H9 (cell line): ENCODE data around the gene DTNA. TPM values are rescaled to one million over a fixed set of nuclear protein-coding genes. Genes with fewer than 3 reads are reported as not detected.

Source experiments
- DNase-seq: peaks from one replicate; pipeline ENCODE4 v3.0.0-alpha.2; 2017
- H2AFZ ChIP-seq: one replicate; pipeline ENCODE4 v1.6.1; 2013; ENCODE audit warnings: mild to moderate bottlenecking, low read length, control low read depth, moderate library complexity
- H2AK5ac ChIP-seq: 2 replicates; pipeline ENCODE4 v1.6.1; 2013; ENCODE audit warnings: low read length, control low read depth, mixed read lengths; ENCODE audit not compliant: insufficient read length
- H2BK120ac ChIP-seq: one replicate; pipeline ENCODE4 v1.6.1; 2013; ENCODE audit warnings: low read depth, mild to moderate bottlenecking, low read length, control low read depth, inconsistent platforms; ENCODE audit not compliant: poor library complexity, severe bottlenecking
- H2BK12ac ChIP-seq: 2 replicates; pipeline ENCODE4 v1.6.1; 2013; ENCODE audit warnings: low read length, control low read depth, mixed read lengths, low read depth; ENCODE audit not compliant: insufficient read length
- H2BK15ac ChIP-seq: 2 replicates; pipeline ENCODE4 v1.6.1; 2013; ENCODE audit warnings: low read depth, low read length, control low read depth
- H2BK20ac ChIP-seq: one replicate; pipeline ENCODE4 v1.6.1; 2013; ENCODE audit warnings: low read depth, mild to moderate bottlenecking, low read length, control low read depth, inconsistent platforms; ENCODE audit not compliant: poor library complexity, severe bottlenecking
- H2BK5ac ChIP-seq: 2 replicates; pipeline ENCODE4 v1.6.1; 2013; ENCODE audit warnings: low read length, control low read depth, mixed read lengths; ENCODE audit not compliant: insufficient read length
- H3K14ac ChIP-seq: 2 replicates; pipeline ENCODE4 v1.6.1; 2013; ENCODE audit warnings: low read length, control low read depth; ENCODE audit not compliant: insufficient read depth
- H3K18ac ChIP-seq: 2 replicates; pipeline ENCODE4 v1.6.1; 2013; ENCODE audit warnings: low read depth, mild to moderate bottlenecking, mixed read lengths, low read length, control low read depth; ENCODE audit not compliant: insufficient read length
- H3K23ac ChIP-seq: 2 replicates; pipeline ENCODE4 v1.6.1; 2013; ENCODE audit warnings: low read length, control low read depth, mixed read lengths, low read depth; ENCODE audit not compliant: insufficient read length
- H3K23me2 ChIP-seq: 2 replicates; pipeline ENCODE4 v1.6.1; 2013; ENCODE audit warnings: low read depth, mild to moderate bottlenecking, mixed read lengths, low read length, control low read depth; ENCODE audit not compliant: insufficient read length, poor library complexity, severe bottlenecking
- H3K27ac ChIP-seq: 2 replicates; pipeline ENCODE4 v1.5.1; 2013; ENCODE audit warnings: low read length, control low read depth, mixed read lengths, low read depth; ENCODE audit not compliant: insufficient read length
- H3K27me3 ChIP-seq: 2 replicates; pipeline ENCODE4 v1.6.1; 2013; ENCODE audit warnings: low read length, control low read depth, inconsistent platforms; ENCODE audit not compliant: insufficient read depth
- H3K4ac ChIP-seq: 2 replicates; pipeline ENCODE4 v1.6.1; 2013; ENCODE audit warnings: low read depth, mild to moderate bottlenecking, control low read depth, inconsistent platforms, low read length, moderate library complexity
- H3K4me1 ChIP-seq: 2 replicates; pipeline ENCODE4 v1.6.1; 2013; ENCODE audit warnings: low read length, control low read depth, inconsistent platforms; ENCODE audit not compliant: insufficient read depth
- H3K4me2 ChIP-seq: 2 replicates; pipeline ENCODE4 v1.6.1; 2013; ENCODE audit warnings: low read length, control low read depth, mixed read lengths; ENCODE audit not compliant: insufficient read length, insufficient read depth
- H3K56ac ChIP-seq: 2 replicates; pipeline ENCODE4 v1.6.1; 2013; ENCODE audit warnings: low read depth, mild to moderate bottlenecking, mixed read lengths, low read length, control low read depth; ENCODE audit not compliant: insufficient read length
- H3K79me1 ChIP-seq: 2 replicates; pipeline ENCODE4 v1.6.1; 2013; ENCODE audit warnings: low read depth, mild to moderate bottlenecking, moderate library complexity, low read length, control low read depth, inconsistent platforms; ENCODE audit not compliant: insufficient read depth, poor library complexity, severe bottlenecking
- H3K79me2 ChIP-seq: 2 replicates; pipeline ENCODE4 v1.6.1; 2013; ENCODE audit warnings: low read length, control low read depth, inconsistent platforms; ENCODE audit not compliant: insufficient read depth
- H3K9ac ChIP-seq: 2 replicates; pipeline ENCODE4 v1.6.1; 2013; ENCODE audit warnings: low read length, control low read depth, mixed read lengths; ENCODE audit not compliant: insufficient read length; ENCODE audit errors: extremely low read depth
- H3K9me3 ChIP-seq: one replicate; pipeline ENCODE4 v1.6.1; 2013; ENCODE audit warnings: low read depth, low read length, inconsistent platforms; ENCODE audit not compliant: control insufficient read depth
- H3T11ph ChIP-seq: one replicate; pipeline ENCODE4 v1.6.1; 2013; ENCODE audit warnings: mild to moderate bottlenecking, low read length, control low read depth, inconsistent platforms
- H4K20me1 ChIP-seq: one replicate; pipeline ENCODE4 v1.6.1; 2013; ENCODE audit not compliant: control insufficient read depth, insufficient read length, insufficient read depth
- H4K5ac ChIP-seq: 2 replicates; pipeline ENCODE4 v1.6.1; 2013; ENCODE audit warnings: low read depth, mild to moderate bottlenecking, mixed read lengths, low read length, control low read depth; ENCODE audit not compliant: insufficient read length
- H4K8ac ChIP-seq: replicated peaks from 2 replicates; pipeline ENCODE4 v1.6.1; 2013; ENCODE audit warnings: low read length, control low read depth, mixed read lengths, low read depth; ENCODE audit not compliant: insufficient read length
- H4K91ac ChIP-seq: 2 replicates; pipeline ENCODE4 v1.6.1; 2013; ENCODE audit warnings: low read depth, mild to moderate bottlenecking, moderate library complexity, mixed read lengths, low read length, control low read depth; ENCODE audit not compliant: insufficient read length
- H3K27ac Mint-ChIP-seq, 3 experiments: 2 replicates in 2 of 3; 3 replicates in 1 of 3; pipeline ENCODE4 v1.8.0; 2020 to 2021; ENCODE audit warnings: mixed read lengths in 3 of 3, mild to moderate bottlenecking in 1 of 3, moderate library complexity in 1 of 3
- H3K27me3 Mint-ChIP-seq: 2 replicates; pipeline ENCODE4 v1.8.0; 2021; ENCODE audit warnings: low read depth, mild to moderate bottlenecking, moderate library complexity, mixed read lengths
- H3K36me3 Mint-ChIP-seq, 3 experiments: 2 replicates in 2 of 3; 3 replicates in 1 of 3; pipeline ENCODE4 v1.8.0; 2020 to 2021; ENCODE audit warnings: low read depth in 3 of 3, mixed read lengths in 3 of 3; ENCODE audit not compliant: insufficient read depth in 1 of 3
- H3K4me1 Mint-ChIP-seq, 2 experiments: 2 replicates each; pipeline ENCODE4 v1.8.0; 2020; ENCODE audit warnings: mixed read lengths in 2 of 2
- H3K4me3 Mint-ChIP-seq, 2 experiments: 2 replicates in 1 of 2; 3 replicates in 1 of 2; pipeline ENCODE4 v1.8.0; 2020 to 2021; ENCODE audit warnings: mild to moderate bottlenecking in 2 of 2, mixed read lengths in 2 of 2, moderate library complexity in 1 of 2
- H3K9me3 Mint-ChIP-seq, 2 experiments: 2 replicates in 1 of 2; 3 replicates in 1 of 2; pipeline ENCODE4 v1.8.0; 2020; ENCODE audit warnings: mild to moderate bottlenecking in 2 of 2, mixed read lengths in 2 of 2, moderate library complexity in 1 of 2
- CTCF ChIP-seq: fragments of 200-600 bp; sonication (generic); conservative IDR thresholded peaks from 3 replicates; pipeline ENCODE4 v1.8.0; 2021; ENCODE audit warnings: antibody characterized with exemption, mild to moderate bottlenecking
- WGBS: extraction: QIAGEN DNeasy Blood & Tissue Kit; methylation state at CpG from one replicate; pipeline ENCODE4 v1.1.7; 2013; ENCODE audit warnings: missing lambda C conversion rate, low lambda C conversion rate, mixed read lengths; ENCODE audit not compliant: insufficient read length; ENCODE audit errors: extremely low coverage; 5-methylcytosine and 5-hydroxymethylcytosine counted together
- total RNA-seq: library from RNA; stranded (reverse); gene quantifications from 2 replicates; pipeline ENCODE4 v1.2.1, GENCODE V29; 2021

Gene DTNA
- total RNA-seq, 1 experiment from 2014 or later, result 25.5 TPM

DNA sequence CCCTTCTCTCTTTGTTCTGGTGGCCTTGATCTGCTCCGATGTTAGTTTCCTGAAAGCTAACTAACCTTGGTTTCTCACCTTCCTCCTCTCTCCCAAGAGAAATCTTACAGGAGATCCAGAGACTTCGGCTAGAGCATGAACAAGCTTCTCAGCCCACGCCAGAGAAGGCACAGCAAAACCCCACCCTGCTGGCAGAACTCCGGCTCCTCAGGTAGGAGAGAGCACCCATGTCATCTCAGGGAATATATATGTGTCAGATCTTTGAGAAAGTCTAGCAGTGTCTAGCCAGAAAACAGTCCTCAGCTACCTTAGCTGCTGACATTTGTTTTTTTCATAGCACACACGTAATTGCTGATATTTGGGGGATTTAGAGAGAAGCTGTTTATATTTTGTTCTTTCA is 148.1 kb downstream of the DTNA start:
- H3K18ac ChIP-seq, result no peak overlapping the region
- no peak overlapping the region for H3K56ac ChIP-seq
- no peak overlapping the region for H3K27ac ChIP-seq
- Mint-ChIP-seq H3K4me3 (no peak overlapping the region; a peak in 1 of 5 replicates), H3K36me3 (peaks cover 0 to 17% (median 9%) of the 10 kb centered on the region in 3 experiments; a peak in 3 of 7 replicates), H3K9me3 (no peaks in the 10 kb centered on the region), H3K27me3 (no peaks in the 10 kb centered on the region), H3K27ac (no peak overlapping the region), H3K4me1 (peaks cover 0 to 3% of the 10 kb centered on the region in 2 experiments; a peak in 2 of 4 replicates)
- no peaks in the 10 kb centered on the region for H3K79me2 ChIP-seq
- H3T11ph ChIP-seq, result no peak overlapping the region
- H2AK5ac ChIP-seq, result no peak overlapping the region
- no peak for TF ChIP-seq CTCF
- H3K4me1 ChIP-seq, result no peaks in the 10 kb centered on the region
- no peaks in the 10 kb centered on the region for H3K79me1 ChIP-seq
- no peak overlapping the region for H3K4me2 ChIP-seq
- H4K91ac ChIP-seq, result no peak overlapping the region
- no peak overlapping the region for H4K8ac ChIP-seq
- no CpG with 5 or more reads among the region's 5 CpGs for WGBS
- no peak overlapping the region for H2BK12ac ChIP-seq
- H2BK120ac ChIP-seq, result no peak overlapping the region
- no peak for DNase-seq
- H2BK20ac ChIP-seq, result no peak overlapping the region
- H3K9ac ChIP-seq, result no peak overlapping the region
- H2AFZ ChIP-seq, result no peak overlapping the region
- H3K23ac ChIP-seq, result no peak overlapping the region
- H3K14ac ChIP-seq, result no peak overlapping the region
- H3K9me3 ChIP-seq, result no peaks in the 10 kb centered on the region
- no peaks in the 10 kb centered on the region for H3K23me2 ChIP-seq
- H3K27me3 ChIP-seq, result no peaks in the 10 kb centered on the region
- no peak overlapping the region for H3K4ac ChIP-seq
- no peak overlapping the region for H2BK5ac ChIP-seq
- H4K5ac ChIP-seq, result no peak overlapping the region
- H2BK15ac ChIP-seq, result no peak overlapping the region
- H4K20me1 ChIP-seq, result no peaks in the 10 kb centered on the region
